ENCODE results near the gene SCT. TPM values are rescaled to one million over a fixed set of nuclear protein-coding genes. Genes with fewer than 3 reads are reported as not detected.

The SCT gene
- total and polyA plus RNA-seq, 2 of the 8 experiments (the other 6 are each of a cell fraction or from before 2014, with no cell fraction given), result 1.7 to 2.0 TPM

DNA sequence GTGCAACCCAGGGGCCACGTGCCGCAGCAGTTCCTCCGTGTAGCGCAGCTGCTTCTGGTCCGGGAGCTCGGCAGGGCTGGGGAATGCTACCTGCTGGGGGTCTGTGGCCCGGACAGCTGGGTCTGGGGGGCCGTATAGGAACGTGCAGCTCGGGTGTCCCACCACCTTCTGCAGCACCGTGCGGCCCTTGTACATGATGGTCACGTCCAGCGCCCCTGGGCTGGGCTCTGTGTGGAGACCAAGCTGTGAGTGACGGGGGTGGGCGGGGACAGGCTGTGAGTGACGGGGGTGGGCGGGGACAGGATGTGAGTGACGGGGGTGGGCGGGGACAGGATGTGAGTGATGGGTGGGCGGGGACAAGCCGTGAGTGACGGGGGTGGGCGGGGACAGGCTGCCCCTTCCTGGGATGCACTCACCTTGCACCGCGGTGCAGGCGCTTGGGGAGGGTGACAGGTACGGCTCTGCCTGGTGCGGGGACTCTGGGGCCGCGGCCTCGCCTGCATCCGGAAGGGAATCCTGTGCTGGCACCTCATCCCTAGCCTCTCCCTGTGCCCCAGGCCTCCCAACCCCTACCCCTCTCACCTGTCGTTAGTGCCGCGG, 13.5 kb downstream of the SCT start (continued):
- no peak for TF ChIP-seq MAFK (IDR thresholded peaks at IDR 0.05; ENCODE audit: low read depth, low read length)
